ENCODE results near the gene OR6X1.

DNA sequence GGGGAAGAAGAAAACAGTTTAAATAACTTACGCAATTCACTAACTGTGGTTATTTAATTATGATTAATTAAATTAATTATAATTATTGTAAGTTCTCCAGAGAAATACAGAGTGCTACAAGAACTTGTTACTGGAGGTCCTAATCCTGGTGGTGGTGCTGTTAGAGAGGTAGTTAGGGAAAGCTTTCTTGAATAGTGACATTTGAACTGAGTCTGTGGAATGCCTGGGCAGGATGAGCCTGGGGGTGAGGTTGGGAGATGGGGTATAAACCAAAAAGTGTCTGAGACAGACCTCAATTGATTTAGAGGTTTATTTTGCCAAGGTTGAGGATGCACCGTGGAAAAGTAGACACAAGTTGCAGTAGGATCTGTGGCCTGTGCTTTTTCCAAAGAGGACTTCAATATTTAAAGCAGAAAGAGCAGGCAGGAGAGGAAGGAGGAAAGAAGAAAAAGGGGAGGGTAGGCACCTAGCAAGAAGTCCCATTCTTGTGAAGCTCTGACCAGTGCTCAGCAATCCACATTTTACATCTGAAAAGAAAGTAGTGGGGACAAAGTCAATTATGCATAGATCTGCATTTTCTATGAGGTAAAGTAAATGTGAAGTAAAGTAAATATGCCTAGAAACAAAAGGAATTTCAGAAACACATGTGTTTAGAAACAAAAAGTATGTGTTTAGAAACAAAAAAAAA is 8.4 kb downstream of the OR6X1 start:
- TF ChIP-seq POLR2A (IDR thresholded peaks at IDR 0.05) (no peak), CTCF (IDR thresholded peaks at IDR 0.05) (no peak)
